PFSK-1 (cell line): ENCODE results near the gene RMI2.

ENCODE experiments used
- FOXP2 ChIP-seq: optimal IDR thresholded peaks from 2 replicates; pipeline ENCODE3; 2011; ENCODE audit warnings: borderline replicate concordance, control low read depth, inconsistent platforms; ENCODE audit not compliant: insufficient read depth; ENCODE audit errors: extremely low read length, extremely low read depth
- POLR2AphosphoS5 ChIP-seq: IDR thresholded peaks from 2 replicates; pipeline ENCODE4 v1.6.1; 2012; ENCODE audit warnings: low read depth, mild to moderate bottlenecking, control low read depth, low read length, moderate library complexity
- REST ChIP-seq, 2 experiments: IDR thresholded peaks; 2 replicates each; pipeline versions ENCODE4 v1.6.1 to v1.8.0; 2011 to 2012; ENCODE audit warnings: low read depth in 2 of 2, low read length in 2 of 2, control low read depth in 1 of 2, inconsistent platforms in 1 of 2, mild to moderate bottlenecking in 1 of 2, moderate library complexity in 1 of 2; ENCODE audit not compliant: insufficient read depth in 1 of 2
- SIN3A ChIP-seq: IDR thresholded peaks from 2 replicates; pipeline ENCODE4 v1.6.1; 2012; ENCODE audit warnings: mild to moderate bottlenecking, low read length, moderate library complexity, borderline replicate concordance; ENCODE audit not compliant: insufficient read depth
- TAF1 ChIP-seq: IDR thresholded peaks from 2 replicates; pipeline ENCODE4 v1.6.1; 2012; ENCODE audit warnings: low read length, control low read depth, borderline replicate concordance; ENCODE audit not compliant: insufficient read depth

The RMI2 gene

GRCh38 chr16:11384184-11384955 is 39.1 kb downstream of the RMI2 start:
- TF ChIP-seq FOXP2 (no peak), TAF1 (no peak), REST (IDR thresholded peaks at IDR 0.05; ENCODE audit: insufficient read depth in 1 of 2, low read depth in 2 of 2, low read length in 2 of 2) (no peak), SIN3A (no peak), POLR2AphosphoS5 (no peak)

GRCh38 chr16:11384956-11385586 is 39.8 kb downstream of the RMI2 start:
- TF ChIP-seq REST (IDR thresholded peaks at IDR 0.05; ENCODE audit: insufficient read depth in 1 of 2, low read depth in 2 of 2, low read length in 2 of 2) (no peak), SIN3A (no peak), POLR2AphosphoS5 (no peak), FOXP2 (no peak), TAF1 (no peak)

DNA sequence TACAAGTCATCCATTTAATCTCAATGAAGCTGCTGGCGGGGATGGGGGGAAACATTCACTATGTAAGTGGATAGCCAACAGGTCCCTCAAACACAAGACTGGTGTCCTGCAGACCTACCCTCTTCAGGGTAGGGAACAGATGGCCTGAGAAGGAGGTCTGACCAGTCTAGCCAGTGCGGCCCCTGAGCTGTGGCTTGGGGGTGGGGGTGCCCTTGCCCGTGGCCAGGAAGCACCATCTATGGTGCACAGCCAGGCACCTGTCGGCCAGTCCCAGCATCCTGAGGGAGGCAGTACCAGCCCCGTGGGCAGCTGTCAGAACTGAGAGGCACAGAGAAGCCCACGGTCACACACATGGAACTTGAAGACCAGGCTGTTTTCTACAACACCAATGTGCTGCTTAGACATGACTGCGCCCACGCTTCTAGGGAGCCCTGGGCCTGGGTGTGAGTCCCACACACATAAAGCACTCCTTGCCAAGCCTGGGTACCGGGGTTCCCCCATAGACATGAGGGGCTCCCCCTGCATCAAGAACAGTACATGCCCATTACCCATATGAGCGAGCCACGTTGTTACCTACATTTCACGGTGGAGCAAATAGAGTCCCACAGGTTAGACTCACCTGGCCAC is 40.9 kb downstream of the RMI2 start:
- TF ChIP-seq POLR2AphosphoS5, result no peak
- TF ChIP-seq REST (IDR thresholded peaks at IDR 0.05; ENCODE audit: insufficient read depth in 1 of 2, low read depth in 2 of 2, low read length in 2 of 2), result no peak
- TF ChIP-seq SIN3A, result no peak
- TF ChIP-seq TAF1, result no peak
- no peak for TF ChIP-seq FOXP2

DNA sequence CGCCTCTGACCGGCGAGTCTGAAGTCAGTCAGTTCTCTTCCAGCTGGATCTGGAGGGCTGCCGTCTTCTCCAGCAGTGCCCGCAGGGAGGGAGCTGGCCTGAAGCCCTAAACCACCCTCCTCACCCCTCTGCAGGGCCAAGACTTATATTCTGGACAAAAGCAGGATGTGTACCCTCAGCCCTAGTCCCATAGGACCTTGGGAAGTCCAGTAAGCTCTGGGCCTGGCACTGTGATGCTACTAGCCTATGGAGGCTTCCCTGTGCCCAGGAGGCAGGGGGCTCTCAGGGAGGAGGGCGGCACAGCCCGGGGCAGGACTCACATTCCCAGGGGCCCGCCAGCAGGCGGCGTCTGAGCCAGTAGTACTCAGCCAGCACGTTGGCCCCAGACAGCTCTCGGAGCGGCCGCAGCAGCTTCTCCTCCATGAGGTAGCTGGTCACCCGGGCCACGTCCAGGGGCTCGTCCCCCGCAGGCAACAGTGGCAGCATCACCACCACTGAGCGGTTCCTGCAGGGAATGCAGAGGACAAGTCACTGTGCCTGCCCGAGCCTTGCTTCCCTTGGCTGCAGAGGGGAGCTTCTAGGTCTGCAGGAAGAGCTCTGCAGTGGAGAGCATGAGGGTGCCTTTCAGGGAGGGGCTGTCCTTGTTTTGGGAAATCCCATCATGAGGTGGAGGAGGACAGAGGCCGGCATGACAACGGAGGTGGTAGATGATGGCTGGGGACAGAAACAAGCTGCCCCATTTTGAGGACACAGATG is 41.7 kb downstream of the RMI2 start:
- TF ChIP-seq SIN3A (no peak), REST (IDR thresholded peaks at IDR 0.05; ENCODE audit: insufficient read depth in 1 of 2, low read depth in 2 of 2, low read length in 2 of 2) (no peak), FOXP2 (no peak), TAF1 (no peak), POLR2AphosphoS5 (no peak)
